Natural killer cell (primary cell): ENCODE data around the gene PTCRA. TPM values are rescaled to one million over a fixed set of nuclear protein-coding genes. Genes with fewer than 3 reads are reported as not detected.

Experiments used
- ATAC-seq, 3 donors: fragments of 150-1000 bp in 2 of 3; fragments of 200-7000 bp in 1 of 3; cut with Tn5 transposase; 1 replicate in 1 of 3; 2 replicates in 2 of 3; pipeline ENCODE4 v1.10.0; 2021; ENCODE audit warnings: mild to moderate bottlenecking in 2 of 3, moderate library complexity in 2 of 3
- DNase-seq, 2 donors: peaks; one replicate each; pipeline versions ENCODE4 v3.0.0 to v3.0.0-alpha.2; 2013 to 2021; ENCODE audit warnings: mixed read lengths in 1 of 2
- H3K27ac ChIP-seq: one replicate; pipeline ENCODE4 v1.5.1; 2013; ENCODE audit warnings: mild to moderate bottlenecking, low read length
- H3K27me3 ChIP-seq: one replicate; pipeline ENCODE4 v1.6.1; 2013; ENCODE audit warnings: low read length; ENCODE audit not compliant: control insufficient read depth, insufficient read depth
- H3K36me3 ChIP-seq: one replicate; pipeline ENCODE4 v1.6.1; 2013; ENCODE audit warnings: low read length; ENCODE audit not compliant: control insufficient read depth, insufficient read depth
- H3K4me1 ChIP-seq: one replicate; pipeline ENCODE4 v1.6.1; 2013; ENCODE audit warnings: low read length; ENCODE audit not compliant: control insufficient read depth, insufficient read depth
- H3K4me3 ChIP-seq: one replicate; pipeline ENCODE4 v1.5.1; 2013; ENCODE audit warnings: low read length
- H3K9me3 ChIP-seq: one replicate; pipeline ENCODE4 v1.6.1; 2013; ENCODE audit warnings: low read length; ENCODE audit not compliant: control insufficient read depth, insufficient read depth
- H3K27ac Mint-ChIP-seq, 2 donors: one replicate each; pipeline ENCODE4 v1.8.0; 2022; ENCODE audit warnings: mild to moderate bottlenecking in 2 of 2, mixed read lengths in 2 of 2, moderate library complexity in 1 of 2
- H3K27me3 Mint-ChIP-seq, 2 donors: one replicate each; pipeline ENCODE4 v1.8.0; 2022; ENCODE audit warnings: low read depth in 2 of 2, mixed read lengths in 2 of 2
- H3K36me3 Mint-ChIP-seq: one replicate; pipeline ENCODE4 v1.8.0; 2022; ENCODE audit warnings: mixed read lengths
- H3K4me1 Mint-ChIP-seq, 2 donors: one replicate each; pipeline ENCODE4 v1.8.0; 2022; ENCODE audit warnings: mixed read lengths in 2 of 2
- H3K4me3 Mint-ChIP-seq: one replicate; pipeline ENCODE4 v1.8.0; 2022; ENCODE audit warnings: mild to moderate bottlenecking, moderate library complexity, mixed read lengths
- H3K9me3 Mint-ChIP-seq, 2 donors: one replicate each; pipeline ENCODE4 v1.8.0; 2022; ENCODE audit warnings: mixed read lengths in 2 of 2
- WGBS: methylation state at CpG from one replicate; pipeline ENCODE4 v1.1.7; 2013; ENCODE audit warnings: missing lambda C conversion rate; ENCODE audit not compliant: insufficient coverage; 5-methylcytosine and 5-hydroxymethylcytosine counted together
- intact Hi-C: fragments of 100-400 bp; cut with micrococcal nuclease; formaldehyde crosslinking; loops from one replicate; pipeline ENCODE4 v1.14.2; 2022
- total RNA-seq, 4 donors: library from RNA; stranded (reverse); fragments of 120-200 nt in 1 of 4; gene quantifications; one replicate each; pipeline versions ENCODE4 v1.2.3 to v1.2.4, GENCODE V29; 2013 to 2022
- TF ChIP-seq, protein P1 (sequence below): fragments of 200-600 bp; IDR thresholded peaks from one replicate; pipeline ENCODE4 v1.8.0; 2022; ENCODE audit warnings: antibody characterized with exemption

Gene PTCRA
- total RNA-seq, 3 donors from 2014 or later (not counting 1 experiment from before 2014, with no cell fraction given), result 3.7 to 4.7 TPM; not detected in 1

DNA sequence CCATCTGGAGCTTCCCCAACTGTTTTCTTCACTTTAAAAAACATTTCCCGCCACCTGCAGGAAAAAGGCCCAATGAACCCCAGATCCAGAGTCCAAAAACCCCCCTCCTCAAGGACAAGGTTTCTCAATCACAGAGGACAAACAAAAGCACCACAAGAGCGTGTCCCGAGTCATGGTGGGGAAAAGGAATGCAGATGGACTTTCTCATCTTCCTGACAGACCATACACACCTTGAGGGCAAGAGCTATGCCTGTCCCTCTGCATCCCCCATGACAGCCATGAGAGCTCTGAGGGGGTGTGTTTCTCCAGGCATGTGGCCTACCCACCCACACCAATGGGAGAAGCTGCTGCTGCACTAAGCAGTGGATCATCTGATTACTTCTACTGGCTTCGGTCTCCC is 54.1 kb downstream of the PTCRA start:
- H3K9me3 Mint-ChIP-seq, result no peaks in the 10 kb centered on the region
- Histone ChIP-seq H3K27me3 (no peaks in the 10 kb centered on the region), H3K4me3 (no peak overlapping the region), H3K27ac (no peak overlapping the region), H3K36me3 (peaks cover 25% of the 10 kb centered on the region), H3K9me3 (no peaks in the 10 kb centered on the region), H3K4me1 (no peaks in the 10 kb centered on the region)
- no peak for DNase-seq
- H3K27me3 Mint-ChIP-seq, result no peaks in the 10 kb centered on the region
- 97% methylated on average over 4 of the region's 4 CpGs for WGBS
- H3K27ac Mint-ChIP-seq, result no peak overlapping the region
- intact Hi-C loops, result no loop called here
- no peak overlapping the region for H3K4me3 Mint-ChIP-seq
- TF ChIP-seq, protein P1, sequence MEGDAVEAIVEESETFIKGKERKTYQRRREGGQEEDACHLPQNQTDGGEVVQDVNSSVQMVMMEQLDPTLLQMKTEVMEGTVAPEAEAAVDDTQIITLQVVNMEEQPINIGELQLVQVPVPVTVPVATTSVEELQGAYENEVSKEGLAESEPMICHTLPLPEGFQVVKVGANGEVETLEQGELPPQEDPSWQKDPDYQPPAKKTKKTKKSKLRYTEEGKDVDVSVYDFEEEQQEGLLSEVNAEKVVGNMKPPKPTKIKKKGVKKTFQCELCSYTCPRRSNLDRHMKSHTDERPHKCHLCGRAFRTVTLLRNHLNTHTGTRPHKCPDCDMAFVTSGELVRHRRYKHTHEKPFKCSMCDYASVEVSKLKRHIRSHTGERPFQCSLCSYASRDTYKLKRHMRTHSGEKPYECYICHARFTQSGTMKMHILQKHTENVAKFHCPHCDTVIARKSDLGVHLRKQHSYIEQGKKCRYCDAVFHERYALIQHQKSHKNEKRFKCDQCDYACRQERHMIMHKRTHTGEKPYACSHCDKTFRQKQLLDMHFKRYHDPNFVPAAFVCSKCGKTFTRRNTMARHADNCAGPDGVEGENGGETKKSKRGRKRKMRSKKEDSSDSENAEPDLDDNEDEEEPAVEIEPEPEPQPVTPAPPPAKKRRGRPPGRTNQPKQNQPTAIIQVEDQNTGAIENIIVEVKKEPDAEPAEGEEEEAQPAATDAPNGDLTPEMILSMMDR, result no peak
- H3K4me1 Mint-ChIP-seq, result peaks cover 0 to 4% of the 10 kb centered on the region in 2 donors
- no peak for ATAC-seq
- no peaks in the 10 kb centered on the region for H3K36me3 Mint-ChIP-seq

DNA sequence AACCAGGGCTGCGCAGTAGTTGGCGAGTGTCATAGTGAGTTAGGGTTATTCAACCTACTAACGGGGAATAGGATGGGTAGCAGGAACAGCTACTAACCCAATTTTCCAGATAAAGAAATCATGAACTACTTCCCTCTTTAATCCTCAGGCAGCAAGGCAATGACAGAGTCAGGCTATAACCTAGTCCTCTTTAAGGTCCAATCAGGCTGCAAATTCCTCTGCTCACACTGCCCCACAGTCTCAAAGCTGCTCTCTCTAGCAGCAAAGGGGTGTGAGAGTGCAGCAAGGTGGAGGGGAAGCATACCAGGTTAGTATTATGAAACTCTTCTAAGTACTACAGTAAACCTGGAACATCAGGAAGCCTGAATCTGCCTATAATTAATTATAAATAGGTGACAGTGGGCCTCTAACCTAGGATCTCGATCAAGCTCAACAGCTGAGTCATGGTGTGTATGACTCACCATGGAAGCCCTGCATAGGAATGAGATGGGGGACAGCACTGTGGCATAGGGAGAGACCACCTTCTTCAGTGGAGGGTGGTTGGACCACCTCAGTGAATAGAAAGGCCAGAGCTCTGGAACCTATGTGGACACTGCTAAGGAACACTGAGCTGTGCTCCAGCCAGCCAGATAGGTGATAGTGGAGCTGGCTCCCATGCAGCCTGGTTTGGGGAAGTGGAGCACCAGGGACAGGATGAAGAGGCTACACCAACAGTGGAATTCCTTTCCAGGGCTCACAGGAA is 55.2 kb downstream of the PTCRA start:
- intact Hi-C loops, result no loop called here
- no peak overlapping the region for H3K27ac ChIP-seq
- Mint-ChIP-seq H3K9me3 (no peaks in the 10 kb centered on the region), H3K27me3 (no peaks in the 10 kb centered on the region), H3K27ac (no peak overlapping the region), H3K4me1 (peaks cover 0 to 4% of the 10 kb centered on the region in 2 donors), H3K36me3 (no peaks in the 10 kb centered on the region), H3K4me3 (no peak overlapping the region)
- no peaks in the 10 kb centered on the region for H3K9me3 ChIP-seq
- TF ChIP-seq, protein P1, result no peak
- ATAC-seq, result no peak
- no peak for DNase-seq
- H3K27me3 ChIP-seq, result no peaks in the 10 kb centered on the region
- H3K4me1 ChIP-seq, result no peaks in the 10 kb centered on the region
- 78% methylated on average over 3 of the region's 4 CpGs for WGBS
- no peak overlapping the region for H3K4me3 ChIP-seq
- H3K36me3 ChIP-seq, result peaks cover 18% of the 10 kb centered on the region

DNA sequence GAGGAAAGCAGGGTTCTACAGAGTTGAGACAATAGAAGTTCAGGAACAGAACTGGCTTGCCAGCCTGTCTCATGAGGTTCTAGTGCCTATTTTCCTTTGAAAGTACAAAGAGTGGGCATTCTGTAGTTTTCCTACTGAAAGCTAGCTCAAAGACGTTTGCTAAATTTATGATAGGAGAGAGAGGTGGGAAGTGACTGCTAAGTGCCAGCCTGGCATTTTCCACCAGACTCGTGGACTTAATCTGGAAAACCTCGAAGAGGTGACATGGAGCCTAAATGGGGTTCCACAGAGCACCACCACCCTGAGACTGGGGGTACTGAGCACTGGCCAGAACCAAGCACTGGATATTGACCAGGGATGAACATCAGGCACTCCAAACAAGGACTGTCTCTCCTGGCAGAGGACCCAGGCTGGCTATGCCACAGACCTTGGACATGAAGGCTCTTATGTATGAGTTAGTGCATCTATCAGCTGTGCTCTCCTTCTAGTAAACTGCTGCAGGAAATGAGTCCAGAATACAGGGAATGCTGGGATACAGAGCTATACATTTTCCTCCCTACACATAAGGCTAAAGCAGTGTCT is 56.0 kb downstream of the PTCRA start:
- Histone ChIP-seq H3K36me3 (peaks cover 14% of the 10 kb centered on the region), H3K9me3 (no peaks in the 10 kb centered on the region), H3K27ac (no peak overlapping the region), H3K4me1 (no peaks in the 10 kb centered on the region), H3K4me3 (no peak overlapping the region), H3K27me3 (no peaks in the 10 kb centered on the region)
- WGBS, result 89% methylated on average over 3 of the region's 3 CpGs
- TF ChIP-seq, protein P1, result no peak
- ATAC-seq (no peak), DNase-seq (no peak)
- Mint-ChIP-seq H3K36me3 (no peaks in the 10 kb centered on the region), H3K4me3 (no peak overlapping the region), H3K27ac (no peak overlapping the region), H3K27me3 (no peaks in the 10 kb centered on the region), H3K4me1 (peaks cover 3 to 7% of the 10 kb centered on the region in 2 donors), H3K9me3 (no peaks in the 10 kb centered on the region)
- intact Hi-C loops, result no loop called here
